Measurements from ENCODE around the gene NPTN. TPM values are rescaled to one million over a fixed set of nuclear protein-coding genes. Genes with fewer than 3 reads are reported as not detected.

Gene NPTN
- 102 to 116 TPM (median 109 TPM) in 3 replicates for total RNA-seq

DNA sequence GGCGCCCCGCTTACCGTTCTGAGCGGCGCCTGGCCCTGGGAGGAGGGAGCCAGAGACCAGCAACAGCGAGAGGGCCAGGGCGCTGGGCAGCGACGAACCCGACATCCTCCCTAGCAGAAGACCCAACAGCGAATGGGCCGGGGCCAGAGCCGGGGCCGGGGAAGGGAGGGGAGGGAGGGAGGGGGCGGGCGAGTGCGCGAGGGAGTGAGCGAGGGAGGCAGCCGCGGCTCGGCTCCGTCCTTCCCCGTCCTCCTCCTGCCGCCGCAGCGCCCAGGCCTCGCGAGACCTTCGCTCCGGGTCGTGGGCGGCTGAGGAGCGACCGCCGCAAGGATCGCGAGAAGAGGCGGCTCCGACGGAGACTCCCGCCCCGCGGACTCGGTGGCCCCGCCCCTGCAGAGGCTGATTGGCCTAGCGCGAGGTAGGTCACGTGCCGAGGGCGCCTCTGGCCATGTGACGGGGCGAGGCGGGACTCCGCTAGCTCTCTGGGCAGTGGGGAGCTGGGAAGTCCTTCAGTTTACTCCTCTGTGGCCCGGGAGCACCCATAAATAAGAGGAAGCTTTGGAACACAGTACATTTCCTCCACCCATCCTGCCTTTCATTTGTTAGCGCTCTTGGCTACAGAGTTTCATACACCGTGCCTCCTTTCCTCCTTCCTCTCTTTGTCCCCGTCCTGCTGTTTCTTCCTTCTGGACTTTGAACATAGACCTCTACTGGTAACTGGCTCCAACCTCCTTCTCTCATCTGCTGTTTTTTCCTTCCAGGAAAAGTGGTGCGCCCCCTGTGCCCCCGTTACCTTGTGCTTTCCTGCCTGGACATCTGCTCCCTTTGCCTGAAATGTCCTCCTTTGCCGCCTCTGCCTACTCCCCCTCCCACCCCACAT lies at the start of gene NPTN:
NPTN (minus strand) TSS at position 279 of the 880 bp plus-strand sequence; CDS start at position 105, 174 bp downstream.
- Mint-ChIP-seq H3K36me3 (no peaks in the 10 kb centered on the region), H3K4me3 (peak within 1 kb of the TSS; percentile 83), H3K27ac (peak within 1 kb of the TSS; percentile 92), H3K9me3 (no peaks in the 10 kb centered on the region), H3K4me1 (peaks cover 55% of the 10 kb centered on the region), H3K27me3 (ENCODE audit: low read depth) (peaks cover 4% of the 10 kb centered on the region)
- TF ChIP-seq, protein P1, sequence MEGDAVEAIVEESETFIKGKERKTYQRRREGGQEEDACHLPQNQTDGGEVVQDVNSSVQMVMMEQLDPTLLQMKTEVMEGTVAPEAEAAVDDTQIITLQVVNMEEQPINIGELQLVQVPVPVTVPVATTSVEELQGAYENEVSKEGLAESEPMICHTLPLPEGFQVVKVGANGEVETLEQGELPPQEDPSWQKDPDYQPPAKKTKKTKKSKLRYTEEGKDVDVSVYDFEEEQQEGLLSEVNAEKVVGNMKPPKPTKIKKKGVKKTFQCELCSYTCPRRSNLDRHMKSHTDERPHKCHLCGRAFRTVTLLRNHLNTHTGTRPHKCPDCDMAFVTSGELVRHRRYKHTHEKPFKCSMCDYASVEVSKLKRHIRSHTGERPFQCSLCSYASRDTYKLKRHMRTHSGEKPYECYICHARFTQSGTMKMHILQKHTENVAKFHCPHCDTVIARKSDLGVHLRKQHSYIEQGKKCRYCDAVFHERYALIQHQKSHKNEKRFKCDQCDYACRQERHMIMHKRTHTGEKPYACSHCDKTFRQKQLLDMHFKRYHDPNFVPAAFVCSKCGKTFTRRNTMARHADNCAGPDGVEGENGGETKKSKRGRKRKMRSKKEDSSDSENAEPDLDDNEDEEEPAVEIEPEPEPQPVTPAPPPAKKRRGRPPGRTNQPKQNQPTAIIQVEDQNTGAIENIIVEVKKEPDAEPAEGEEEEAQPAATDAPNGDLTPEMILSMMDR (IDR thresholded peaks at IDR 0.05; ENCODE audit: unreplicated experiment): no peak
- DNase-seq (ENCODE audit: low spot score in 2 of 2, unreplicated experiment in 2 of 2): peak; percentile 99

DNA sequence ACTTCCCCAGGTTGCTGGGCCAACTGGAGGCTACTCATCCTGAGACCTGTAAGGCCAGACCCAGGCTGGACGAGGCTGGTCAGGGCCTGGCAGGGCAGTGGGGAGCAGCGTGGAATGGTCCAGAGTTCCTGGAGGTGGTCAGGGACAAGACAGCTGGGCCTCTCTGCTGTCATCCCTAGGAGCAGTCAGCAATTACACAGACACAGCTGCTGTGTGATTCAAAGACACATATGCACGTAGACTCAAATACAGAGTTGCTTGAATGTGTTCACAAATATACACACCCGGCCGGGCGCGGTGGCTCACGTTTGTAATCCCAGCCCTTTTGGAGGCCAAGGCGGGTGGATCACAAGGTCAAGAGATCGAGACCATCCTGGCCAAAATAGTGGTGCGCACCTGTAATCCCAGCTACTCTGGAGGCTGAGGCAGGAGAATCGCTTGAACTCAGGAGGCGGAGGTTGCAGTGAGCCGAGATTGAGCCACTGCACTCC lies 49.5 kb upstream of the NPTN start:
- Mint-ChIP-seq H3K36me3 (no peaks in the 10 kb centered on the region), H3K9me3 (no peaks in the 10 kb centered on the region), H3K4me1 (peaks cover 24% of the 10 kb centered on the region), H3K27ac (no peak overlapping the region), H3K4me3 (peak overlapping the region; percentile 95), H3K27me3 (ENCODE audit: low read depth) (no peaks in the 10 kb centered on the region)
- DNase-seq (ENCODE audit: low spot score in 2 of 2, unreplicated experiment in 2 of 2): no peak
- TF ChIP-seq, protein P1 (IDR thresholded peaks at IDR 0.05; ENCODE audit: unreplicated experiment): no peak

DNA sequence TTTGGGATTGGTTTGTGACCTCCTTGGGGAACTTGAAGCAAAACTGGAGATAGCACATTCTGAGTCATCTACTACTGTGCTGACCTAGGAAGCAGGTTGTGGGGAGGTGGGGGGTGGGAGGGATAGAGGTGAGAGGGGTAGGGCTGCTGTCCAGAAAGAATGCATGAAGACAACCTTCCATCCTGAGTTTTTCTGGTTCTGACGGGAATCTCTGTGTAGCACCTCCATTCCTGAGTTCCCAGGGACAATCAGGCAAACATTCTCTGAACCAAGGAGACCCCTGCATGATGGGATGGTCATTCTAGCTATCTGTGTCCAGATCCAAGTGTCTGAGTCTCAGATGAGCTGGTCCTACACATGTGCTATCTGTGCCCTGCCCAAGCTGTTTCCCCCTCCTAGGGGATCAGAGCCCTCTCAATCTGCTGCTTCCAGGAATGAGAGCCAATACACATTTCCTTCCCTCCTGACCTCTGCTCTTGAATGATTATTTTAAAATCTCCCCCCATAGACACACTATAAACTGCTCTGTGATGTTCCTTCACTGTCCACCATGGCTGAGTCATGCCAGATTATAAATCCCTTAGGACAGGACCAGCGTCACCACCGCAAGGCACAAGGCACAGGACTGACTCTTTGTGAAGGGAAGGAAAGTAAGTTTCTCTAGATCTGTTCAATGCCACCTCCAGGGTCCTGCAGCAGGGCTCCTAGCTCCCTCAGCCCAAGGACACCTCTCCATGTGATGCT lies 48.8 kb upstream of the NPTN start:
- Mint-ChIP-seq H3K9me3 (no peaks in the 10 kb centered on the region), H3K4me1 (peaks cover 23% of the 10 kb centered on the region), H3K27me3 (ENCODE audit: low read depth) (no peaks in the 10 kb centered on the region), H3K27ac (no peak overlapping the region), H3K4me3 (no peak overlapping the region), H3K36me3 (no peaks in the 10 kb centered on the region)
- TF ChIP-seq, protein P1 (IDR thresholded peaks at IDR 0.05; ENCODE audit: unreplicated experiment): no peak
- DNase-seq (ENCODE audit: low spot score in 2 of 2, unreplicated experiment in 2 of 2): no peak

DNA sequence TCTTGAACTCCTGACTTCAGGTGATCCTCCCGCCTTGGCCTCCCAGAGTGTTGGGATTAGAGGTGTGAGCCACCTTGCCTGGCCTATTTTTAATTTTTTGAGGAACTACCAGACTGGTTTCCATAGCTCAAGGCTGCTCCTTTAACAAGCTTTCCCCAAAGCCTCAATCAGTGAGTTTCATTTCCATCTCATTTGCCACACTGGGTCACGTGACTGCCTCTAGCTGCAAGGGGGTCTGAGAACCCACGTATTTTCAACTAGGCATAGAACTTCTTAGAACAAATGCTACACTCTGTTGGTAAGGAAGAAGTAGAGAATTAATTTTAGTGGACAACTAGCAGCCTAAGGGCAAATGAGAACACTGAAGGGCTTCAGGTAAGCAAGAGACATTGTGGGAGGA lies 47.9 kb upstream of the NPTN start:
- DNase-seq (ENCODE audit: low spot score in 2 of 2, unreplicated experiment in 2 of 2): no peak
- TF ChIP-seq, protein P1 (IDR thresholded peaks at IDR 0.05; ENCODE audit: unreplicated experiment): no peak
- Mint-ChIP-seq H3K27me3 (ENCODE audit: low read depth) (no peaks in the 10 kb centered on the region), H3K9me3 (no peaks in the 10 kb centered on the region), H3K4me3 (no peak overlapping the region), H3K36me3 (no peaks in the 10 kb centered on the region), H3K4me1 (peaks cover 14% of the 10 kb centered on the region), H3K27ac (no peak overlapping the region)

DNA sequence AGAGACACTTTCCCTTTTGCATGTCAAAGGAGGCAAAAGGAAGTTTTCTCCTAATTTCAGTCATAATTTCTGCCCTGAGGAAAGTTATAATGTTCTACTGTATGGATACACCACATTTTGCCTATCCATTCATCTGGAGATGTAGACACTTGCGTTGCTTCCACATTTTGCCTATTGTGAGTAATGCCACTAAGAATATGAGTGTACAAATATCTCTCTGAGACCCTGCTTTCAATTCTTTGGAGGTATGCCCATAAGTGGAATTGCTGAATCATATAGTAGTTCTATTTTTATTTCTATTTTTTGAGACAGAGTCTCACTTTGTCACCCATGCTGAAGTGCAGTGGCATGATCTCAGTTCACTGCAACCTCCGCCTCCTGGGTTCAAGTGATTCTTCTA lies 47.4 kb upstream of the NPTN start:
- H3K36me3 Mint-ChIP-seq: no peaks in the 10 kb centered on the region
- no peak overlapping the region for H3K27ac Mint-ChIP-seq
- H3K9me3 Mint-ChIP-seq: no peaks in the 10 kb centered on the region
- H3K4me3 Mint-ChIP-seq: no peak overlapping the region
- no peak for DNase-seq (ENCODE audit: low spot score in 2 of 2, unreplicated experiment in 2 of 2)
- H3K4me1 Mint-ChIP-seq: peaks cover 9% of the 10 kb centered on the region
- TF ChIP-seq, protein P1 (IDR thresholded peaks at IDR 0.05; ENCODE audit: unreplicated experiment): no peak
- H3K27me3 Mint-ChIP-seq (ENCODE audit: low read depth): no peaks in the 10 kb centered on the region
